Activated CD4-positive, alpha-beta T cell treated with anti-CD3 and anti-CD28 coated beads, Interleukin-2, amount 50 U/mL, for 24 hours (primary cell): ENCODE results near the gene RNF41.
"Not testable (repeated sequence)": the region's sequence is repeated elsewhere in the genome, so short reads cannot be mapped to it uniquely, and the experiment has no call there.

ENCODE experiments used
- DNase-seq, 2 donors: peaks; one replicate each; pipeline ENCODE4 v3.0.0-alpha.2; 2020; ENCODE audit warnings: low read depth in 1 of 2, low spot score in 1 of 2

The RNF41 gene

GRCh38 chr12:56213878-56214277, 7.8 kb downstream of the RNF41 start:
- no peak for DNase-seq

DNA sequence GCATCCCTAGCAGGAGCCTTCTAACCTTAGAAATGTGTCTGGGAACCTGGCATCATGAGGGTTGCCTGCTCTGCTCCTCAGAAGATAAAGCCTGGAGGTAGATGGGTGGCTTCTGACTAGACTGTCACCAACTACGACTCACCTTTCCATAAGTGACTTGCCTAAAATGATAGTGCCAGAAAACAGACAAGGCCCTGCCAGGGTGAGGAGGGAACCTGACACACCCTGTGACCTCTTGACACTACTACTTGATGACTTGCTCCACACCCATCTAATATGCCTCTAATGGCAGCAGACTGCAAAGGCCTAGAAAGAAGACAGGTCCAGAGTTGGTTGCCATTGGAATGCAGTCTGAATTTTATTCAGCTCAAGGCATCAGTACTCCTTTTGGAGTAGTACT, 9.4 kb downstream of the RNF41 start:
- DNase-seq = no peak

DNA sequence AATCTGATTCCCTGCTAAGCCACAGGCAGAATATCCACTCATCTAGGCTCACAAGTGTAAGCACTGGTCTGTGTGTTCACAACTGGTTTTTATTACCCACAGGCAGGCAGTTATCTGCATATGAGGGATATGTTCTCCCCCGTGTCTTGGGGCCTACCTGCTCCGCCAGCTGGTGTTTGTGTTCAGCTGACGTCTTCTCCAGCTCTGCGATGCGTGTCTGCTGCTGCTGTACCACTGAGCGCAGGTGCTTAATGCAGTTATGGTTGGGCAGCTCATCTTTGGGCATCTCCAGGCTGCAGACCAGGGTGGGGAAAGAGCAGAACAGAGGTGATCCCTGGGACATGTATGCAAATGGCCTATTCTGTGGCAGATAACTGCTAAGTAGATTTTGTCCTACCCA, 13.7 kb downstream of the RNF41 start:
- DNase-seq = no peak

DNA sequence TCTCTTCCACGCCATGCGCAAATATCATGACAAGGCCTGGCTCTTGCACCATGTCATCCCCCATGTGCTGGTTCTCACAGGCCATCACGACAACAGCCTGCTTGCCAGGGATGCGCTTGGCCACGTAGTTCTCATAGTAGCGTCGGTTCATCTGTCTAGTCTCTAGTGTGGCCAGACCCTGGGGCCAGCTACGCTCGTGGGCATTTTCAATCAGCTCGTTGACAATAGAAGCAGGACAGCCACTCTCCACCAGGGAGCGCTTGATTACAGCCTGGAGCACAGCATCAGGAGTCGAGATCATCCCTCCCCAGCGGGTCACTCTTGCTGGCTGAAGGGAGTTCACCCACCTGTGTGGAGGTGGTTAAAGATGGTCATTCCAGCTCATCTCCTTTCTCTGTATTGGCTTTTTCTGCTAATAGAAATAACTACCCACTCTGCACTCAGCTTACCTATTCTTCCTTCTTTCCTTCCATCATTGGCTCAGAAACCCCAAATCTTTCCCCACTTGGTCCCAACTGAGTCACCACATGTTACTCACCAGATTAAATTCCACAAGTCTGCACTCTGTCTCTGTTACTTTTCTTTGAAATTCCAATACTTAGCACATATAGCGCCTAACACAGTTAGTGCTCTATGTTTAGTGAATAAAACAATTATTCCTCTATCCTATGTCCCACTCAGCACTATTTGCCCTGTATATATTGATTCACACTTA, 15.1 kb downstream of the RNF41 start:
- no peak for DNase-seq

DNA sequence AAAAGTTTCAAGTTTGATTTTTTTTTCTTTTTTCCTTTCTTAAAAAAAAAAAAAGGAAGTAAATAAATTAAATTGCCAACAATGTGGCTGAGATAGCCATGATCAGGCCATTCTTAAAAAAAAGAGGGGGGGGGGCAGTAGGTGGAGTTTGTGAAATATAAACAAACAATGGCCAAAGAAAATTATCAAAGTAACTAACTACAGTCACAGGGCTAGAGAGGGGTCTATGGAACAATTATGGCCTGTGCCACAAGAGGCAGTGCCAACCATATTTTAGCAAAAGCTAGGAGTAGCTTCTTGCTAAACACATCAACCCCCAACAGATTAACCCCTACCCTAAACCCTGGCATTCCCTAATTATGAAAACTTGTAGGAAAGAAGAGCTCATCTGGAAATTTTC, 16.3 kb downstream of the RNF41 start:
- DNase-seq = no peak

GRCh38 chr12:56204275-56204674, 17.4 kb downstream of the RNF41 start:
- no peak for DNase-seq

DNA sequence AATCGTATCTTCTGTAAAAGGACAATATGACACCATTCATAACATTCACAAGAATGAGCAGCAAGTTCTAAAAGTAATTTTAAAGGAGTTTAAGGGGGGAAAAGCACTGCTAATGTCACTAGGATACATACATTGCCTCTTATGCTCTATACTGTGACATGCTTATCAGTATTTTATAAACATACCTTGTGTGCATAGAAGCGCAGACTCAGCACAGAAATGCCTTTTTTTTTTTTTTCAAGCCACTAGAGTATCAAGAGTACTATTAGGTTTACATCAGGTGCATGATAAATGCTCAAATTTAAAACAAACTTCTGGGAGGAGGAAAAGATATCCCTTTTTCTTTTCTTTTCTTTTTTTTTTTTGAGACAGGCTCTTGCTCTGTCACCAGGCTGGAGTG, 18.9 kb downstream of the RNF41 start:
- DNase-seq = no peak

DNA sequence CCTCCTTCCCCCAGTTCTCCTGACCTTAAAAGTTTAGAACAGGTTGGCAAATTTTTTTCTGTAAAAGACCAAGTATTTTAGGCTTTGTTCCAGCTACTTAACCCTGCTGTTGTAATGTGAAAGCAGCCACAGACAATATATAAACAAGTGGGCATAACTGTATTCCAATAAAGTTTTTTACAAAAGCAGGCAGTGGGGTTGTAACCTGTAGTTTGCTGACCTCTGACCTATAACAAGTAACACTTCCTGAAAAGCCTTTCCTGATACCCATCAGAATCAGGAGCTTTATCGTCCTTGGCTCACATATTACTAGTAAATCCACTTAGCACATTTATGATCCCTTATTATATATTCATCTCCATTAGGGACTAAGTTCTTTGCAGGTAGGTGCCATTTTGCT, 19.4 kb downstream of the RNF41 start:
- no peak for DNase-seq

DNA sequence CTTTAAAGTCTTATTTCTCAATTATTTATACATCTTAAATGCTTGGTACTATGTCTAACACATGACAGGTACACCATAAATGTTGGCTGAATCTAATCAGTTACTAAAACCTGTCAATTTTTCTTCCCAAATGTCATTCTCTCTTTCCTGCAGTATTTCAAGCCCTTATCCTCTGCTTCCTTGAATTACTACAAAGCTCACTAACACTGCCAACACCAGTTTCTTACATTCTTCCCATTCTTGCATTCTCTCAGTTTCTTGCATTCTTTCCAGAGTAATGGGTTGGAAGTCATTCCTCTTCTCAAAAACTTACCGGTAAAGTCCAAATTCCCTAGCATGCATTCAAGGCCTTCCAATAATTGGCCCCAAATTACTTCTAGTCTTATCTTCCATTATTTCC, 22.9 kb downstream of the RNF41 start:
- DNase-seq = no peak

GRCh38 chr12:56197921-56198635, 23.6 kb downstream of the RNF41 start:
- DNase-seq = no peak

DNA sequence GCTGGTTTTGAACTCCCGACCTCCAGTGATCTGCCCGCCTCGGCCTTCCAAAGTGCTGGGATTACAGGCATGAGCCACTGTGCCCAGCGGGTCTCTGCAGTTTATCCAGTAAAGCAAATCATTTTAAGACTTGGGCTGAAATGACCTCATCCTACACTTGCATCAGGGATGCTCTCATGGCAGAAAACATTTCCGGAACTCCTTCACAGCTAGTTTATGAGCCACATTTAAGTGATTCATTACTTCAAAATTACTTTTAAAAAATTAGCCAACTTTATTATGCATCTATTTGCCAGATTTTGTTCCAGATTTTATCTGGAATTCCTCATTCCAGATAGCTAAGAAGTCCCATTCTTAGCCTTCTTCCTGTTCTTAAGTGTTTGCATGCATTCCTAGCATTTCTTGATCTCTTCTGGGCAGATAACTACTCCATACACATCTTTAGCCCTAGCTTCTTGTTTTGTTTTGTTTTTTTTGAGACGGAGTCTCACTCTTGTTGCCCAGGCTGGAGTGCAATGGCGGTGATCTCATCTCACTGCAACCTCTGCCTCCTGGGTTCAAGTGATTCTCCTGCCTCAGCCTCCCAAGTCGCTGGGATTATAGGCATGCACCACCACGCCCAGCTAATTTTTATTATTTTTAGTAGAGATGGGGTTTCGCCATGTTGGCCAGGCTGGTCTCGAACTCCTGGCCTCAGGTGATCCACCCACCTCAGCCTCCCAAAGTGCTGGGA, 24.7 kb downstream of the RNF41 start:
- DNase-seq = not testable (repeated sequence)

DNA sequence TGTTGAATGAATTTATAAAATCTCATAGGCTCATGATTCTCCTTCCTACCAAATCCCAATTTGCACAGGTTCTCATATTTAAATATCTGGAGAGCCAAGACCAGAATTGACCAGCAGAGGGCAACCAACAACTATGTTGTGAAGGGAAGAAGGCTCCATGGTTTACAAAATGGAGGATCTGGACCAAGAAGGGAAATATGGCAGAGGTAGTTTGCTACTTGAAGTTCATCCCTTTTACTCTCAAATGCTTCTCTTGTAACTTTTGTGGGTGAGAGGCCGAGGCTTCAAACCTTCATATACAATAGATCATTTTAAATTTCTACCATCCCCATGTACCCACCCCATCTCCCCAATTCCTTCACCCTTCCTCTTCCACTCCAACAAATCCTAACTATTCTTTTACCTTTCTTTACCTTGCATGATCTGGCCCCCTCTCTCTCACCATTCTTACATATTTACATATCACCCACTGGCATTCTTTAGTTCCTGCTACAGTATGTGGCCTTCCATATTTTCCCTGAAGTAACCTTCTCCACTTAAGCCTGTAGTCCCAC, 28.6 kb downstream of the RNF41 start:
- DNase-seq = peak in 1 of 2 donors; percentile 76

DNA sequence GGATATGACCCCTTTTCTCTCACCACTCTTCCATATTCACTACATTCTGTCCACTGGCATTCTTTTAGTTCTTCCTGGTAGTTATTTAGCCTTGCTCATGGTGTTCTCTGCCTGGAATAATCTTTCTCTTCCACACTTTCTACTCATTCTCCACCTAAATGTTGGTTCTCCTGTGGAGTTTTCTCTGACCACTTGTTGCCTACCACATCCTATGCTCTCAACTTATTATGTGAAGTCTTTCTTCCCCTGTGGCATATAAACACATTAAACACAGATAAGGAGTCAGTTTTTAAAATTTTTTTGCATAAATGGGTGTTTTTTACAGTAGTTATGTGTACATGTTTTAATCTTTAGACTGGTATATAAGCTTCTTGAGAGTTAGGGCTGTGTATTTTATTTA, 29.1 kb downstream of the RNF41 start:
- no peak for DNase-seq

DNA sequence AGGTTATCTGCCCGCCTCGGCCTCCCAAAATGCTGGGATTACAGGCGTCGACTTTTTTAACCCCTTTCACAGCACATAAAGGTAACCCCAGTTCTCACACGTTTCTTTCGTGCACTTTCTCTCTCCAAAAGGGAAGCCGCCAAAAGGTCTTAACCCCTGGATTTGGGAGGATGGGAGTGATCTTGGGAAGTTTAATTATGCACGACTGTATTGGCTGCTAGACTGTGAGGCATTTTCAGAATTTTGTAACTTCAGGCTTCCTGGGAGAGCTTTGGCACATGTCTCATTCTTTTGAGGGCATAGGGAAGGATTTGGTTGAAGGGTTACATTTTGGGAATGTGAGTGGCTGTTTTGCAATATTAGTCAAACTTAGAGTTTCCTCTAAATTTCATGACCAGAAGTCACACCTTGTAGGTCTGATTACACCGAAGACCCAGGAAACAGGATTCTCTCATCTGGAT, 31.0 kb downstream of the RNF41 start:
- no peak for DNase-seq

DNA sequence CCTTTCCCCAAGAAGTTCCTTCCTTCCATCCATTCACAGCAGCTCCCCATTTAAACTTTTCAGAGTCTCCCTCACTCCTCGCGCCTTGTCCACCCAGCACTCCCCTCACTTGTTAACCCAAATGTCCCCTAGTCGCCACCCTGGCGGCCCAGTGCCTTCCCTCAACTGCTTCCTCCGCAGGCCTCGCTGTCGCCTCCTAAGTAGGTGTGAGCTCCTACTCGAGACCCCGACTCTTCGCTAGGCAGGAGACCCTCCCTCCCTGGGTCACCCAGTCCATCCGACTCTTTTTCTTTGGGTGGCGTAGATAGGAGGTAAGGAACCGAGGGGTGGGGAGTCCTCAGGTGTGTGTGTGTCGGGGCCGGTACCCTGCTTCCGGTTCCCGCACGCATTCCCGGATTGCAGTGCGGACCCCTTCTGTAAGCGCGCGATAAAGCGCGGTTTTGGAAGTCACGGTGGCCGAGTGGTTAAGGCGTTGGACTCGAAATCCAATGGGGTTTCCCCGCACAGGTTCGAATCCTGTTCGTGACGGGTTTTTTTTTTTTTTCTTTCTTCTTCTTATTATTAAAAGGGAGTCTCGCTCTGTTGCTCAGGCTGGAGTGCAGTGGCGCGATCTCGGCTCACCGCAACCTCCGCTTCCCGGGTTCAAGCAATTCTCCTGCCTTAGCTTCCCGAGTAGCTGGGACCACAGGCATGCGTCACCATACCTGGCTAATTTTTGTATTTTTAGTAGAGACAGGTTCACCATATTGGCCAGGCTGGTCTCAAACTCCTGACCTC, 31.6 kb downstream of the RNF41 start:
- DNase-seq = peak; percentile 89 to 93

- peak; percentile 67 to 73 for DNase-seq
Measured at GRCh38 chr12:56189099-56189917, 32.4 kb downstream of the RNF41 start, which contains the start of gene SMARCC2. Gene SMARCC2 (minus strand): TSS chr12:56189483. CDS start chr12:56189461, 22 bp downstream.

- DNase-seq = no peak
Measured at GRCh38 chr12:56188778-56189098, 33.0 kb downstream of the RNF41 start.

DNA sequence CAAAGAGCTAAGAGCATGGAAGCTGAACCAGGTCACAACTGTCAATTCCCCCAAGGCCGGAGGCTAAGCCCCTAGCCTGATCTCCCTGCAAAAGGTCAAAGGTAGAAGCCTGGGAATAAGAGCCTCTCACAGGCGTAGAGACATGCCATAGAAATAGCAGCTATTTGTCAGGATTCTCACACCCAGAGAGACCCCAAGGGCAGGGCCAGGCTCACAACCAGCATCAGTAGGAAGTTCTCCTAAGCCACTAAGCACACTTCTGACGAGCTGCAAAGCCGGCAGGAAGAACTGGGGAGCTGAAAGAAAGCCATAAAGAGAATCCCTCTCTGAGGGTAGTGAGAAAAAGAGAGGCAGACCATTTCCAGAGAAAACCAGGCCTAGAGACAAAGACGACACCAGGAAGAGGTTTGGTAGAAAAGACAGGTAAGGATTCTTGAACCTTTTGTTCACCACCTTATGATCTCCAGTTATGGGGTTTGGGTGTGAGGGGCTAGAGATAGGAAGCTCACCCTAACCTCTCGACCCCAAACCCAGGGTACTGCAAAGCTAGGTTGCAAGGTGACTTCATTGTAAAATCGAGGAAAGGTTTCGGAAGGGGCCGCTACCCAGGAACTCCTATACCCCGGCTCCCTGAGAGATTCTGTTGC, 33.5 kb downstream of the RNF41 start:
- DNase-seq = no peak

- no peak for DNase-seq
Measured at GRCh38 chr12:56186957-56187356, 34.8 kb downstream of the RNF41 start.

GRCh38 chr12:56178347-56178746, 43.4 kb downstream of the RNF41 start:
- no peak for DNase-seq
